Measurements from ENCODE around the gene CADPS. TPM values are rescaled to one million over a fixed set of nuclear protein-coding genes. Genes with fewer than 3 reads are reported as not detected.

Gene CADPS
- total and polyA plus RNA-seq, 8 donors: 16.1 to 112 (median 26.0) TPM

DNA sequence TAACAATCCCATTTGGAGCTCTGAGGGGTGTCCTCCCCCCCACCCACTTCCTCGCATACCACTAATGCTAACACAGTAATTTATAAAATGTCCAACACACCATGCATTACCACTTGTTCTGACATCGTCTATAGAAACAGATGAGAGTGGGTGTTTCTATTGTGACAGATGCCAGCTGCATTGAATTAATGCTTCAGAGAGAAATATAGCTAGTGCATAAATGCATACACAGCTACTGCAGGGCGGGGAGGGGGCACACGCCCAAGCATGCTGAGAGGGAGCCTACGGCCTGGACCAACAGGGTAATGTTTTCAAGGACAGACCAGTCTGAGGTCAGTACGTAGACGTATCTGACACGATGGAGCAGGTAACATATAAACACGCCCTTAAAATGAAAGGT lies 395.9 kb downstream of the CADPS start:
- FAIRE-seq: no peak
- Histone ChIP-seq H3K4me1 (no peaks in the 10 kb centered on the region), H3K27ac (no peak overlapping the region), H3K9me3 (no peaks in the 10 kb centered on the region), H3K4me3 (no peak overlapping the region), H3K36me3 (no peaks in the 10 kb centered on the region), H3K27me3 (no peaks in the 10 kb centered on the region)
- intact Hi-C loops (cut with DNase I): no loop called here
- no peak for DNase-seq
- 67 to 82% methylated on average over 9 of the region's 9 CpGs for WGBS, 2 donors
- no peak for ATAC-seq
- TF ChIP-seq, protein P1, sequence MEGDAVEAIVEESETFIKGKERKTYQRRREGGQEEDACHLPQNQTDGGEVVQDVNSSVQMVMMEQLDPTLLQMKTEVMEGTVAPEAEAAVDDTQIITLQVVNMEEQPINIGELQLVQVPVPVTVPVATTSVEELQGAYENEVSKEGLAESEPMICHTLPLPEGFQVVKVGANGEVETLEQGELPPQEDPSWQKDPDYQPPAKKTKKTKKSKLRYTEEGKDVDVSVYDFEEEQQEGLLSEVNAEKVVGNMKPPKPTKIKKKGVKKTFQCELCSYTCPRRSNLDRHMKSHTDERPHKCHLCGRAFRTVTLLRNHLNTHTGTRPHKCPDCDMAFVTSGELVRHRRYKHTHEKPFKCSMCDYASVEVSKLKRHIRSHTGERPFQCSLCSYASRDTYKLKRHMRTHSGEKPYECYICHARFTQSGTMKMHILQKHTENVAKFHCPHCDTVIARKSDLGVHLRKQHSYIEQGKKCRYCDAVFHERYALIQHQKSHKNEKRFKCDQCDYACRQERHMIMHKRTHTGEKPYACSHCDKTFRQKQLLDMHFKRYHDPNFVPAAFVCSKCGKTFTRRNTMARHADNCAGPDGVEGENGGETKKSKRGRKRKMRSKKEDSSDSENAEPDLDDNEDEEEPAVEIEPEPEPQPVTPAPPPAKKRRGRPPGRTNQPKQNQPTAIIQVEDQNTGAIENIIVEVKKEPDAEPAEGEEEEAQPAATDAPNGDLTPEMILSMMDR (IDR thresholded peaks at IDR 0.05): no peak

DNA sequence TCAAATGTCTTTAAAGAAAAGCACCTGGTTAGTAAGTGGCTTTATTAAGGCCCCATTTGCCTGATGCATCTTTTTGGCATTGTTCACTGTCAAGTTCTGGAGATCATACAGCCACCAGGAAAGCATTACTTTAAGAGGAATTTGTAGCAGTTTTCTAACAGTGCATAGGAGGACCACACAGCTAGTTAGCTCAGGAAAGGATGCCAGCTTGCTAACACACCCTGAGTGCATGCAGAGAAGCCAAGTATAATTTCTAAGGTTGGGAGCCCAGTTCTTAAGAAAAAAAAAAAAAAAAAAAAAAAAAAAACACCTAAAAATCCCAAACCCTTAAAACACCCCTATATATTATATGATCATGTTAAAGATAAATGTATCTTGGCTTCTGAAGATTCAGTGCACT lies 399.9 kb downstream of the CADPS start:
- ATAC-seq: no peak
- FAIRE-seq: no peak
- Histone ChIP-seq H3K27ac (no peak overlapping the region), H3K4me1 (no peaks in the 10 kb centered on the region), H3K36me3 (no peaks in the 10 kb centered on the region), H3K4me3 (no peak overlapping the region), H3K9me3 (no peaks in the 10 kb centered on the region), H3K27me3 (no peaks in the 10 kb centered on the region)
- intact Hi-C loops (cut with DNase I): no loop called here
- DNase-seq: no peak
- TF ChIP-seq, protein P1 (IDR thresholded peaks at IDR 0.05): no peak

DNA sequence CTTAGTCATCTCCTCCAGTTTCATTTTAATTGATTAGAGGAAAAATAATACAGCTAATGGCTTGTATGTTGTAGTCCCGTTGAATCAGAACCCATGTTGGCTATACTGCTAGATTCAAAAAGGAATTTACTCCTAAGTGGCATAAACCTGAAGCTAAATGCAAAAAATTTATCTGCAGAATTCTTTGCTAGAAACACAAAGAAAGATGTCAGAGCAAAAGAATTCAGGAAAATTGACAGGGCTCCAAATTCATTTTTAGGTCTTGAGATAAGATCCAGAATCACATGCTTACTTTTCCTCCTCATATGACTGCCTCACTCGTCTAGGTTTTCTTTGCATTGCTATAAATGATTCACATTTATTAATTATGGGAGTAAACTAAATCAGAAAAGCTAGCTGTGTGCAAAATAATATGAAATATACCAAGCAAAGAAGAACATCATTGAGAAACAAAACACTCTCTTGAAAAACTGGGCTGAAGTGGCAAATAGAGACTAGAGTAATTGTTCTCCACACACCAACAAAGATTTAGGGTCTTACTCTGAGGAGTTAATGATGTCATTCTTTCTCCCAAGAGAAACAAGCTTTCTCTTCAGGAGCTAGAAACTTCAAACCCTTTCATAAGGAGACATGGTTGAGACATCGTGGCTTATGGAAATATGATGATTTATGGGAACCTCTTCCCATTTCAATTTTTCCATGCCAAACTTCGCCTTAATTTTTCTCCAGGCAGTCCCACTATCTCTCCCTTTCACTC lies 407.1 kb downstream of the CADPS start:
- FAIRE-seq: no peak
- ATAC-seq: no peak
- Histone ChIP-seq H3K27me3 (no peaks in the 10 kb centered on the region), H3K4me3 (no peak overlapping the region), H3K4me1 (peaks cover 0 to 4% (median 2%) of the 10 kb centered on the region in 3 donors), H3K36me3 (no peaks in the 10 kb centered on the region), H3K9me3 (no peaks in the 10 kb centered on the region), H3K27ac (no peak overlapping the region)
- TF ChIP-seq, protein P1 (IDR thresholded peaks at IDR 0.05): no peak
- no peak for DNase-seq
- WGBS, 2 donors: 46 to 59% methylated on average over 4 of the region's 4 CpGs
- intact Hi-C loops (cut with DNase I): no loop called here

DNA sequence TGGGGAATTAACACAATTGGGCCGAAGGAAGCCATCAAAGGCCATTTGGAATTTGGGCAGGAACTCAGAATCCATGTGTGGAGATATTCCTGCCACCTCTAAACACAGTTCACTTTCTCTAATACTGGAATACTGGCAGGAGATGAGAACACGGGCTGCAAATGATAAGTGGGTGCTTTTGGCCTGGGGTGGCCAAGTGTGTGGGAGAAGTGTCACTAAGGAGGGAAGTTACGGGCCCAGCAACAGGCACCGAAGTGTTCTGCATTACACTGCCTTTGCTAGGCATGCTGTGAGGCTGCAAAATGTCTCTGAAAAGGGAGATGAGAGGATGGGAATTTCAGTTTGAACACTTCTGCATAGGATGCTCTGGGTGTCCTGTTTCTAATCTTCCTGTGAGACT lies 412.4 kb downstream of the CADPS start:
- TF ChIP-seq, protein P1 (IDR thresholded peaks at IDR 0.05): no peak
- intact Hi-C loops (cut with DNase I): no loop called here
- H3K27ac ChIP-seq: no peak overlapping the region
- no peaks in the 10 kb centered on the region for H3K36me3 ChIP-seq
- DNase-seq (no peak), FAIRE-seq (no peak), ATAC-seq (no peak)
- H3K9me3 ChIP-seq: no peaks in the 10 kb centered on the region
- H3K27me3 ChIP-seq: no peaks in the 10 kb centered on the region
- no peak overlapping the region for H3K4me3 ChIP-seq
- H3K4me1 ChIP-seq: peaks cover 0 to 2% (median 0%) of the 10 kb centered on the region in 3 donors
- WGBS, 2 donors: 78% methylated on average over 4 of the region's 4 CpGs

DNA sequence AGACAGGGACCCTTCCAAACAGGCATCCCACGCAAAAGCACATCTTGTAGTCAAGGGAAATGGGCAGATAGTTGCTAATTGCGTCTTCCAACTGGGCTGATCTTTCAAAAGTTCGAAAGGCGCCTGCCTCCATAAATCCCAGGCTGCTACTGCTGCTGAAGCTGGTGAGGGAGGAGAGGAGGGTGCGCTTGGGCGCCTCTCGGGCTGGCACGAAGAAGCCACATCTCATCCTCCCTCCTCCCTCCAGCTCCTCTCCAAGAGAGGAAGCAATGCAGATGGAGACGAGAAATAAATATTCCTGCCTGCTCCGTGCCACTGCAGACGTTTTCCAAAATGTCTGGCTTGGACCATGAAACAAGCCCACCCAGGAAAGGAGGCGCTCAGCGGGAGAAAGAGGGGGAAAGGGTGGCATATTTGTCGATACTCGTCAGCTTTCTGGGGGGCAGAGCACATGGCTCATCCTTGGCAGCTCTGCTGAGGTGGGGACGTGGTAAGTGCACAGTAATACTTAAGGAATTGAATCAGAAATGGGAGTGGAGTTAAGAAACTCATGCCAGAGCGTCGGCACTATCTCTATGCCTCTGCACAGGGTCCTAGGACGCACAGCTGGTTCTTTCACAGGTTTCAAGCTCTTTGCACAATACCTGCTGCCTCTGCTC lies 413.0 kb downstream of the CADPS start:
- Histone ChIP-seq H3K9me3 (no peaks in the 10 kb centered on the region), H3K4me1 (no peaks in the 10 kb centered on the region), H3K36me3 (no peaks in the 10 kb centered on the region), H3K27me3 (no peaks in the 10 kb centered on the region), H3K4me3 (no peak overlapping the region), H3K27ac (no peak overlapping the region)
- TF ChIP-seq, protein P1 (IDR thresholded peaks at IDR 0.05): no peak
- intact Hi-C loops (cut with DNase I): no loop called here
- DNase-seq (no peak), ATAC-seq (no peak), FAIRE-seq (no peak)
- 69 to 79% methylated on average over 19 of the region's 19 CpGs for WGBS, 2 donors
